GM12873 (cell line): ENCODE data around the gene MRGPRE.

Source experiments
- TF ChIP-seq, protein P1 (sequence below): IDR thresholded peaks from 2 replicates; pipeline ENCODE4 v1.5.1; 2012; ENCODE audit warnings: low read depth, mild to moderate bottlenecking, moderate library complexity, low read length, control low read depth; ENCODE audit not compliant: insufficient read depth; ENCODE audit errors: missing control alignments

The MRGPRE gene, protein sequence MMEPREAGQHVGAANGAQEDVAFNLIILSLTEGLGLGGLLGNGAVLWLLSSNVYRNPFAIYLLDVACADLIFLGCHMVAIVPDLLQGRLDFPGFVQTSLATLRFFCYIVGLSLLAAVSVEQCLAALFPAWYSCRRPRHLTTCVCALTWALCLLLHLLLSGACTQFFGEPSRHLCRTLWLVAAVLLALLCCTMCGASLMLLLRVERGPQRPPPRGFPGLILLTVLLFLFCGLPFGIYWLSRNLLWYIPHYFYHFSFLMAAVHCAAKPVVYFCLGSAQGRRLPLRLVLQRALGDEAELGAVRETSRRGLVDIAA

DNA sequence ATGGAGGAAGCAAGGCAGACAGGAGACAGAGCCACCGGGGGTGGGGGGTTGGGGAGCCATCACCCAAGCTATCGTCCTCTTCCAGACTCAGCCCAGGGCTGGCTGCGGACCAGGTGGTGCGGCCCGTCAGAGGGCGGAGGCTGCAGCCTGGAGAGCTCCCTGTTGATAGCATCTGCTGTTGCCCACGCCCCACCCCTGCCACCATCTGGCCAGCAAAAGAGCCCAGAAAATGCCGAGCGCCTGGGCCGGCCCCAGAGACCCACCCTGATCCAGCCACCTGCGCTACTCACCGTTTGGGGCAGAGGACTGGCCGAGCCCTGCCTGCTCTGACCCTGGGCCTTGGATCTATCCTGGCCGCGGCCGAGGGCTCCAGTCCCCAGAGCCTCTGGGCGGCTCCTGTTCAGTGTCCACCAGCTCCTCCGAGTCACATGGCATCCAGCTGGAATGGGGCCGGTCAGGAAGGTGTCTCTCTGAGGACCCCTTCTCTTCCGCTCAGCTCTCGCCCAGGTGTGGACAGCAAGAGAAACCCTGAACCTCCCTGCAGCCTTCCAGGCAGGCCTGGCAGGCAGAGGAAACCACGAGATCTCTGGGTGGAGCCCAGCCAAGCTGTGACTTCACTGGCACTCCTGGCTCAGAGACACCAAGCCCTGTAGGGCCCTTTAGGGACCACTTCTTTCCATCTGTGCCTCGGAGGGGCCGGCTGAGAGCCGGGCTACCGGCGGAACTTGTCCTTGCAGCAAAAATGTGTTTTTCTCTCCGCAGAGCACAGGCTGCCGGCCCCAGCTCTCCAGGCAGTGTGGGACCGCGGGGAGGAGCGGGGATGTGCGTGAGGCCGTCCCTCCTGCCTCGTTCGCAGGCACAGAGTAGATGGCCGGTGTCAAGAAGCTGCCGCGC is at the start of gene MRGPRE:
Gene MRGPRE, minus strand, starts transcription at position 567 of the 894 bp plus-strand sequence. CDS start 3,618 bp downstream, outside the sequence.
- TF ChIP-seq, protein P1, sequence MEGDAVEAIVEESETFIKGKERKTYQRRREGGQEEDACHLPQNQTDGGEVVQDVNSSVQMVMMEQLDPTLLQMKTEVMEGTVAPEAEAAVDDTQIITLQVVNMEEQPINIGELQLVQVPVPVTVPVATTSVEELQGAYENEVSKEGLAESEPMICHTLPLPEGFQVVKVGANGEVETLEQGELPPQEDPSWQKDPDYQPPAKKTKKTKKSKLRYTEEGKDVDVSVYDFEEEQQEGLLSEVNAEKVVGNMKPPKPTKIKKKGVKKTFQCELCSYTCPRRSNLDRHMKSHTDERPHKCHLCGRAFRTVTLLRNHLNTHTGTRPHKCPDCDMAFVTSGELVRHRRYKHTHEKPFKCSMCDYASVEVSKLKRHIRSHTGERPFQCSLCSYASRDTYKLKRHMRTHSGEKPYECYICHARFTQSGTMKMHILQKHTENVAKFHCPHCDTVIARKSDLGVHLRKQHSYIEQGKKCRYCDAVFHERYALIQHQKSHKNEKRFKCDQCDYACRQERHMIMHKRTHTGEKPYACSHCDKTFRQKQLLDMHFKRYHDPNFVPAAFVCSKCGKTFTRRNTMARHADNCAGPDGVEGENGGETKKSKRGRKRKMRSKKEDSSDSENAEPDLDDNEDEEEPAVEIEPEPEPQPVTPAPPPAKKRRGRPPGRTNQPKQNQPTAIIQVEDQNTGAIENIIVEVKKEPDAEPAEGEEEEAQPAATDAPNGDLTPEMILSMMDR, result no peak

DNA sequence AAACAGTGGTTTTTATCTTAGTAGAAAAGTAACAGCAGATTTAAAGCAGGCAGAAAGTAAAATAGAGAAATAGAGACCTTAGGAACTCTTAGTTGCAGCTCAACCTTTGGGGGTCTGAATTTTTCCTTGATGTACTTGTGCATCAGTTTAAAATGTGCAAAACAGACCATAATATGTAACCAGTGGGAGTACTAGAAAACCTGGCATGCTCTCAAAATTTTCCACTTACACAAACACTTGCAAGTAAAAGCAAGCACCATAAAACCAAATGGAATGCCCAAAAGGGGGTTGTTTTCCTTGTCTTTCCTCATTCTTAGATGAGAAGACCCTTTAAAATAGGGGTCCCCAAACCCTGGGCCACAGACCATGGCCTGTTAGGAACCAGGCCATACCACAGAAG is 12.9 kb upstream of the MRGPRE start:
- TF ChIP-seq, protein P1, result no peak

DNA sequence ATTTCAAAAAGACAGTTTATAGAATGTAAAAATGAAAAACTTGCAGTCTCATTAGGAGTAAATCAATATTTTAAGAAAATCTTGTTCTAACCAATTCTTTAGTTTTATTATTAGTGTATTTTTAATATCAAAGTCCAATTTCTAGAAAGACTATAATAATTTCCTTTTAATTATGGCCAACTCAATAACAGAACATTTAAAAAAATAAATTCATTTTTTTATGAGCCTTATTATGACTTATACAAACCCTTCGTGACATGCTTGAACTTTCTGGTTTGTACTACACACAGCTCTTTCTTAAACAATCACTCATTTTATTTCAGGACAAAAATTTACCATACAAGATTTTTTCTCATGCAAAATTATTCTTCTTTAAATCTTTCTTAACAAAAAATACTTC is 11.7 kb upstream of the MRGPRE start:
- TF ChIP-seq, protein P1, result no peak

DNA sequence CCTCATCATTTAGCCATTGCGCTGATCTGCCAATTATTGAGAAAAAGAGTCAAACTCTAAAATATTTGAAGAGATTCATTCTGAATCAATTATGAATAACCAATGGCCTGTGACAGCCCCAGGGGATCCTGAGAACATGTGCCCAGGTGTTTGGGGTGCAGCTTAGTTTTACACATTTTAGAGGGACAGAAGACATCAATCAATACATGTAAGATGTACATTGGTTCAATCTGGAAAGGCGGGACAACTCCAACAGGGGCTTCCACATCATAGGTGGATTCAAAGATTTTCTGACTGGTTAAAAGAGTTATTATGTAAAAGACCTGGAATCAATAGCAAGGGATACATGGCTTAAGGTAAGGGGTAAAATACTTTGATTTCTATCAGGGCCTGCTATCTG is 4.9 kb upstream of the MRGPRE start:
- TF ChIP-seq, protein P1, result no peak

DNA sequence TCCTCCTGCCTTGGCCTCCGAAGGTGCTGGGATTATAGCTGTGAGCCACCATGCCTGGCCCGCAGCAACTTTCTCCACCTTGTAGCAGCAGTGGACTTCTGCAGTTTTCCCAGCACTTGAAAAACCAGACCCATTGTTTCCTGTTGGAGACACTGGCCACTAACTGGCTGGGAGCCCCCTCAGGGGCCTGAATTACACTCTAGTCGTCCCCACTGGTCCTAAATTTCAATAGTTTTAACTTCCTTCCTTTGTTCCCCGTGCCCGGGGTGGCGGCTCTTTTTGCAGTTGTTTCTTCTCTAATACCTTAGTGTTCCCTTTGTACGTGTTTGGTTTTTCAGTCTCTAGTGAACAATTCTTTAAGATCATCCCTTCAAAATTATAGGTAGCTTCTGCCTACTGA is 2.6 kb upstream of the MRGPRE start:
- TF ChIP-seq, protein P1, result no peak

DNA sequence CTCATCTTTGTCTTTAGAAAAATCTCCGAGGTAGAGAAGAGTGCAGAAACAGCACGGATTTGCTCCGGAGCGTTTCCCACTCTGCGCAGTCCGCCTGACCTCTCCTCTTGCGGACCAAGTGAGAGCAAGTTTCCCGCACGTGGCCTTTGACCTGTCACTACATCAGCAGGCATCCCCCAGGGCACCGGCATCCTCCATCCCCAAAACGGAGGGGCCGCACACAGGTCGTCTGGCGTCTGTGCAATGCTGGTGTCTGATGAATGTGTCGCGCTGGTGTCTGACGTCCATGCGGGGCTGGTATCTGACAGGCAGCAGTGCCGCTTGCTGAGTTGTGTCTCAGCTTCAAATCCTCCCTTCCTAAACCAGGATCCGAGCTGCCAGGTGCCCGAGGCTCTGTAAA is 739 bp upstream of the MRGPRE start:
- TF ChIP-seq, protein P1, result no peak

DNA sequence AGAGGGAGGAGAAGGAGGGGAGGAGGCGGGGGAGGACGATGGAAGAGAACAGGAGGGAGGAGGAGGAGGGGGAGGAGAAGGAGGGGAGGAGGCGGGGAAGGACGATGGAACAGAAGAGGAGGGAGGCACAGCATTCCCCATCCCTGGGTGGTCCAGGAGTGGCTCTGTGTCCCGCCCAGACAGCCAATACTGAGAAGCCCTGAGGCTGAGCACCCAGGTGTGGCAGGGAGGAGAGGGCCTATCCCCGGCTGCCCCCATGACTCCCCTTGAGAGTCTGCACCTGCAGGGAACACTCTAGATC is 717 bp downstream of the MRGPRE start:
- TF ChIP-seq, protein P1, result no peak
